Measurements from ENCODE around the gene NKX1-1.
"Not testable (repeated sequence)": the region's sequence is repeated elsewhere in the genome, so short reads cannot be mapped to it uniquely, and the experiment has no call there.

Gene NKX1-1

DNA sequence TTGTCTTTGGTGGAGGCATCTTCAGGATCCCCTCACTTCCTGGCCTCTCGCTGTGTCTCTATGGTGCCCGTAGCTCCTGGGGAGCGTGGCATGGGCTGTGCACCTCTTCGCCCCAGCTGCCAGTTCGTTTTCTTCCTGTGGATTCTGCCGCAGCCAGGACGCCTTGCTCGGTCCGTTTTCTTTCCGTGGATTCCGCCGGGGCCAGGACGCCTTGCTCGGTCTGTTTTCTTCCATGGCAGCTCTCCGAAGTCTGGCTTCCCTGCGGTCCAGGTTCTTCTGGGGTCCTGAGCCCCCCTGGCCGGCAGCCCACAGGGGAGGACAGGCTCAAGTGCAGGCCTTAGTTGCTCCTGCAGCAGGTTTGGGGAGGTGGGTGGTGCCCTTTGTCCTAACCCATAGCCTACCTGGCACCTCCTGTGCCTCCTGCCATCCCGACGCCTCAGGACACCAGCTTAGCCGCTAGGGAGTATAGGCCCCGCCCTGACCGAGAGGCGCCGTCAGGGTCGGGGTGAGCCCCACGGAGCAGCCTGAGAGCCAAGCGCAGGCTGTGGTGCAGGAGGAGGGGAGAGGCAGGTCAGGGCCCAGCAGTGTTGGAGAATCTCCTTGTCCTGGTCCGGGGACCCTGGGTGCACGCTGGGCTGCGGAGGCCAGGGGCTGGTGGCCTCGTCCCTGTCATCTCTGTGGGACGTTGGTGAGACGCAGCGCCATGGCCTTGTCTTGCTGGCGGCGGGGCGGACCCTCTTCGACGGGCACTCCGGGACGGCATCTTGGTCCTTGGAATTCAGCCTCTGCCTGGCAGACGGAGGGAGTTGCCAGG, 32.1 kb downstream of the NKX1-1 start:
- no peak for DNase-seq (ENCODE audit: low read depth, low spot score)

DNA sequence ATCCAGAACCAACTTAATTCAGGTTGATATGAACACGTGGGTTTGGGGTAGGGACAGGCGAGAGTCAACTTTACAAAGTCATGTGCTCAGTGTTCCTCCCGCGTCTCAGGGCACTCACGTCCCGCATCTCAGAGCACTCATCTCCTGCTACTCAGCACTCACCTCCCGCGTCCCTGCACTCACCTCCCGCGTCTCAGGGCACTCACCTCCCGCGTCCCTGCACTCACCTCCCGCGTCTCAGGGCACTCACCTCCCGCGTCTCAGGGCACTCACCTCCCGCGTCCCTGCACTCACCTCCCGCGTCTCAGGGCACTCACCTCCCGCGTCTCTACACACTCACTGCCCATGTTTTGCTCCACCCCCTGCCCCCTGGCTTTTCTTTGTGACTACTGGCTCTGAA, 33.7 kb downstream of the NKX1-1 start:
- not testable (repeated sequence) for DNase-seq (ENCODE audit: low read depth, low spot score)

DNA sequence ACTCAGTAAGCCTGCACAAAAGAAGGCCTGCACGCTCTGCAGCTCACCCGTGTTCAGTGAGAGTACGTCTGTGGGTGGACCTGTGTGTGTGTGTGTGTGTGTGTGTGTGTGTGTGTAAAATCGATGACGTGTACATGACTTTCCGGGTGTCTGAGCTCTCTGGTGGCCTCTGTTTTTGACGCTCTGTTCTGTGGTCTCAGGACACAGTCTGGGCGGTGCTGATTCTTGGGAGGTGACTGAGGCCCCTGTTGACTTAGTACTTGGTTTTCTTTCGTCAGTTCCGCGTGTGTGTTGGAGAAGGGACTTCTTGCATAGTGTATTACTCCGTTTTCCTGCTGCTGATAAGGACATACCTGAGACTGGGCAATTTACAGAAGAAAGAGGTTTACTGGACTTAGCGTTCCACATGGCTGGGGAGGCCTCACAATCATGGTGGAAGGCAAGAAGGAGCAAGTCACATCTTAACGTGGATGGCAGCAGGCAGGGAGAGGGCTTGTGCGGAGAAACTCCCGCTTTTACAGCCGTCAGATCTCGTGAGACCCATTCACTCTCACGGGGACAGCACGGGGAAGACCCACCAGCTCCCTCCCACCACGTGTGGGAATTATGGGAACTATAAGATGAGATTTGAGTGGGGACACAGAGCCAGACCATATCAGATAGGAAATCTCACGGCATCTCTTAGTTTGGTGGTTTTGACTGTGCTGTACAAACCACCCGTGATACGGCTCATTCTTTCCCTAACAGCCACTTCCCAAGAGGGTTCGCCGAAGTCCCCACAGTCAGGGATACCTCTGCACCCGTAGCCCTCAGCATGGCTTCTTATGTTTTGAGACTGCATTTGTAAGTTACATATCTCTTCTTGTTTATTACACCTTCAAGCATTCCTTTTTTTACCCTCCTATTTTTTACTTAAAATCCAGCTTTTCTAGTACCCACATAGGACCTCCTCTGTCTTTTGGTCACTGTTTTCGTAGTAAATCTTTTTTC, 34.8 kb downstream of the NKX1-1 start:
- no peak for DNase-seq (ENCODE audit: low read depth, low spot score)

DNA sequence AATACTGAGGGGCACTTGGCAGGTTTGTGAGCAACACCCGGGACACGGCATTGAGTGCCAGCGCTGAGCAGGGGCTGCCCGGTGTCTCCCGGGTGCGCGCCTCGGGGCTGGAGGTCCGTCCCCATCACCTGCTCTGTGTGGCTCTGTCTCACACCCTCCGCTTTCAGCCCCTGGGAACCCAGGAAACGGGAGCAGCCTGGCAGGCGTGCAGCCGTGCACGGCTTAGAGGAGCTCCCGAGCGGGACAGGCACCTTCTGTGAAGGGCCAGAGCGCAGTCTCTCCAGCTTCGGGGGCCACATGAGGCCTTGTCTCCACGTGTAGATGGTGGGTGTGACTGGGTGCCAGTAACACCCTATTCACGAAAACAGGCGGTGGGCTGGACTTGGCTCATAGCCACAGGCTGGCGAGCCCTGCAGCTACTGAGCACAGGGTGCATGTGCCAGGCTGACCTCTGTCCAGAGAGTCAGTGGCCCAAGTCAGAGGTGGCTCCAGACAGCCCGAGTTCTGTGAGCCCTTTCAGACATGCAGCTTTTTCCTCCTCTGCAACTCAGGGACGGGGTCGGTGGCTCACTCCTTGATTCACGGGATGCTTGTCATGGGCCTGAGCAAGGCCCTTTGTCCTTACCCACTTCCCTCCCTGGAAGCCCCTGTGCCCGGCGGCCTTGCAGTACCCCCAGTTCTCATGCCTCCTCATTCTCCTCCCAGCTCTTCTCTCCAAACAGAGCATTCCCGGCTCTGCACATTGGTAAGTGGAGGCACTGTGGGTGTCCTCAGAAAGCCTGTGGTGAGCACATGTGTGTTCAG, 35.7 kb downstream of the NKX1-1 start:
- no peak for DNase-seq (ENCODE audit: low read depth, low spot score)

DNA sequence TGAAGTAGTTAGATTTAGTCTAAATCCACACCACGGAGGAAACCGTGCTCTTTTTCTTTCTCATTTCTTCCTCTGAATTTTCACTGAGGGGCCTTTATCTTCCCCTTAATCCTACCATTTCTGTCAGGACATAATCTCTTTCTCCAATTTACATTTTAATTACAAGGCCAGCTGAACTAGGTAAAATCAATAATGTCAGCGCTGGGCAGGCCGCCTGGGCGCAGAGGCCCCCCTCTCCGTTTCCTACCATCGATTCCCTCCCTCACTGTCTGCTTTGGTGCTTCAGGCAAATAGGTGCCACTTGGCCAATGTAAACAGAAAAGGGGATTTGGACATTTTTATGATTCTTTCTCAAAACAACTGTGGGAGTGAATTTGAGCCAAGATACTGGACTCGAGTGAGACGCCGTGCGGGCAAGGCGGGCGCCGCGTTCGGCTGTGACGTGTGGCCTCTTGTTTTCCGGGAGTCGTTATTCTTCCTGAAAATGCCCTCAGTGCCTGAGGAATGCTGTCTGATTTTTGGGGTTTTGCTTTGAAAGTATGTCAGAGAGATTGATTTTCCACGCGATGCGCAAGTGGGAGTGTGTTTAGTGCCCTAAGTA, 36.7 kb downstream of the NKX1-1 start:
- DNase-seq (ENCODE audit: low read depth, low spot score), result no peak

DNA sequence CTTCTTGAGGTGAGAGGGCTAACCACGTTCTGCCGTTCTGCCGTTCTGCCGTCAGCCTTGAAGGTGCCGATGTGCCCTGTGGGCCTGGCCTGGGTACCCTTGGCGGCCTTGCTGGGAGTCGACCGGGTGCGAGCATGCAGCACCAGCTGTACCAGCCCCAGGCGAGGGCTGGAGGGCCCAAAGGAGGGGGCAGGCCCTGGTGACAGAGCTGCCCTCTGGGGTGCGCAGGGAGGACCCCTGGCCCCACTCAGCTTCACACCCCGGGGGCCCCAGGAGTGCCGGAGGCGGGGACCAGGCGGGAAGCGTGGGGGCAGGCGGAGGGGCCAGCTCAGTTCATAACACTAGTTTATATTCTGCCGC, 37.2 kb downstream of the NKX1-1 start:
- no peak for DNase-seq (ENCODE audit: low read depth, low spot score)

DNA sequence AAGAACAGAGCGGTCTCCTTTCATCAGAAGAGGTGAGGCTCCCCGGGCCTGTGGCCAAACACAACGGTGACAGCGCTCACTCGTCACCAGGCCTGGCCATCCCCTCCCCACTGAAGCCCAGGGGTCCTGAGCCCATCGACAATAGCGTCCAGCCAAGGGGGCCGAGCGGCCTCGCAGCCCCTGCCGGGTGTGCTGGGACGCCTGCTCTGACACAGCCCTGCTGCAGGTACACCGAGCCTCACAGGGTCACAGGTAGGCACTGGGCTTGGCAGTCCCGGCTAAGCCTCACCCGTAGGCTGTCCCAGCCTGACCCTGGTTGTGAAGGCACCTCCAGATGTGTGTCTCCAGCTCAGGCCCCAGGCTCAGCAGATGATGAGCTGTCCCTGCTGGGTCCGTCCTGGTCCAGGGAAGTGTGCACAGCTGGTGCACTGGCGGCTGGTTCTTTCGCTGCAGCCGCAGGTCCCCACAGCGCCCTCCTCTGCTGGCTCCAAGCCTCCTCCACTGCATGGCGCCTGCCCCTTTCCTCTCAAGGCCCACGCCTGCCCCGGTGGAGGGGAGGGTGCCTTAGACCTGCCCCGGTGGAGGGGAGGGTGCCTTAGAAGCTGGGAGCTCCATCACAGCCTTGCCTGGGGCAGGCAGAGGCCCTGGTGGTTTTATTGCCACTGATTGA, 37.7 kb downstream of the NKX1-1 start:
- DNase-seq (ENCODE audit: low read depth, low spot score), result no peak

DNA sequence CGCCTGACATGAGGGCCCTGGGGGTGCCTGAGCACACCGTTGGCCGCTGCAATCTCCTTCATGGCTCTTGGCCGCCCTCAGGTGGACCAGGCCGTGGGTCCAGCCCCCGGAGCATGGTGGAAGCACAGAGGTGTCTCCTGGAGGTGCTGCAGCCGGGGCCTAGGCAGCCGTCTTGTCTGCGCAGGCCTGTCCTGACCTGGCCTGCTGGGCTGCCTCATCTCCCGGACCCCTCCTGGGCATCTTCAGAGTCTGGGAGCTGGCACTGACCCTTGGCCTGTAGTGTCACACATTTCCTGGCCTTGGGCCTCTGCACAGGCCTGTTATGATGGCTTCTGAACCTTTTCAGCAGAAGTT, 38.3 kb downstream of the NKX1-1 start:
- no peak for DNase-seq (ENCODE audit: low read depth, low spot score)

DNA sequence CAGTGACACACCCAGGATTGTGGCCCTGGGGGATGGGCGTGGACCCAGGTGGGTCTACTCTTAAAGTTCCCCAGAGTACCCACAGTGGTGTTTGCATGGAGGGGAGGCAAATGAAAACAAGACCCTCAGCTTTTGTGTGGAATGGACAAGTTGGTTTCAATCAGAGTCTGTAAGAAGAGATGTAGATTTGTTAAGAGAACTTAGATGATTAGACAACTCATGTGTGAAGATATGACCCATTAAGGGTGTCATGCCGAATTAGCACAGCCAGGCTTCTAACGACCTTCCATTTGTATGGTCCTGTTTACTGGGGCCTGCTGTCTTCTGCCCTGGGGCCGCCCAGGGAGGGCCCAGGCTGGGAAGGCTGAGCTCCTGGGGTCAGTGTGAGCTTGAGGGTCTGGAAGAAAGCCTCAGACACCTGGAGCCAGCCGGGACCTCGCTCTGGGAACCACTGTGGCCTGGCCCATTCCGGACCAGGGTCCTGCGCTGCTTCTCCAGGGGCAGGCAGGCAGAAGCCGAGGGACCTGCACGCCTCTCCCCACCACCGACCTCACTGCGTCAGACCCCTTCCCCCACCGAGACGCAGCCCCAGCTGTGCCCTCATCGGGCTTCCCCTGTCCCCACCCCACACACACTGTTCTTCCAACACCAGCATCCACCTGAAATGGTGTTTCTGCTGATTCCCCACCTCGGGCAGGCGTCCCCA, 38.9 kb downstream of the NKX1-1 start:
- DNase-seq (ENCODE audit: low read depth, low spot score), result no peak

DNA sequence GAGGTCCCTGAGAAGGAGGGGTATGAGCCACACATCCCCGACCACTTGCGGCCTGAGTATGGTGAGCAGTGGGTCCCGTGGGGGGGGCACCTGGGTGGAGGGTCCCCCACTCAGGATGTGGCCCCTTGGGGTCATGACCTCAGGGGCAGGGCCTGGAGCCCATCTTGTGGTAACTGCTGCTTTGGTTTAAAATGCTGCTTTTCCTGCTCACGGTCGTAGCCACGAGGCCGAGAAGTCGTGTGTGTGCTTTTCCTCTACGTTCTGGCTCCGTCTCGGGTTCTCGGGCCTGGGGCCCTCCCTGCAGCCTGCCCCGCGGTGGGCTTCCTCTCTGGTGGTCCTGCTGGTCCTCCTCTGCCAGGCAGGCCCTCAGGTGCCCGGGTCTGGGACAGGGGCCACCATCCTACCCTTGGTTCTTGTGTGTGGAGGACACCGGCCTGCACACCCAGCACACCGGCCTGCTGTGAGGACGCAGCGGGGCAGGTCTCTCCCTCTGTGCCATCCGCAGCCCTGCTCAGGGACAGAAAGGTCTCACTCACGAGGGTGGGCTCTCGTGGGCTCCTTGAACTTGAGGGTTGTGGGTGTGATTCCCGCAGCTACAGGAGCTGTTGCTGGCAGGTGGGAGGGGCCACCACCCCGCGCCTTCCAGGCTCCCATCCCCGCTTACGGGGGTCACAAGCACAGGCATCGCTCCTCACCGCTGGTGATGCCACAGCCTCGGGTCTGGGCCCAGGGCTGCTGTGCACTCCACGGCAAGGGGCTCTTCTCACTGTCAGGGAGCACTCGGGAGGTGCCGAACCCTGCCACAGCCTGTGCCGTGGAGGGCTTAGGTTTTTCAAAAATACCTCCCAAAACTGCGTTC, 39.6 kb downstream of the NKX1-1 start:
- DNase-seq (ENCODE audit: low read depth, low spot score), result no peak

DNA sequence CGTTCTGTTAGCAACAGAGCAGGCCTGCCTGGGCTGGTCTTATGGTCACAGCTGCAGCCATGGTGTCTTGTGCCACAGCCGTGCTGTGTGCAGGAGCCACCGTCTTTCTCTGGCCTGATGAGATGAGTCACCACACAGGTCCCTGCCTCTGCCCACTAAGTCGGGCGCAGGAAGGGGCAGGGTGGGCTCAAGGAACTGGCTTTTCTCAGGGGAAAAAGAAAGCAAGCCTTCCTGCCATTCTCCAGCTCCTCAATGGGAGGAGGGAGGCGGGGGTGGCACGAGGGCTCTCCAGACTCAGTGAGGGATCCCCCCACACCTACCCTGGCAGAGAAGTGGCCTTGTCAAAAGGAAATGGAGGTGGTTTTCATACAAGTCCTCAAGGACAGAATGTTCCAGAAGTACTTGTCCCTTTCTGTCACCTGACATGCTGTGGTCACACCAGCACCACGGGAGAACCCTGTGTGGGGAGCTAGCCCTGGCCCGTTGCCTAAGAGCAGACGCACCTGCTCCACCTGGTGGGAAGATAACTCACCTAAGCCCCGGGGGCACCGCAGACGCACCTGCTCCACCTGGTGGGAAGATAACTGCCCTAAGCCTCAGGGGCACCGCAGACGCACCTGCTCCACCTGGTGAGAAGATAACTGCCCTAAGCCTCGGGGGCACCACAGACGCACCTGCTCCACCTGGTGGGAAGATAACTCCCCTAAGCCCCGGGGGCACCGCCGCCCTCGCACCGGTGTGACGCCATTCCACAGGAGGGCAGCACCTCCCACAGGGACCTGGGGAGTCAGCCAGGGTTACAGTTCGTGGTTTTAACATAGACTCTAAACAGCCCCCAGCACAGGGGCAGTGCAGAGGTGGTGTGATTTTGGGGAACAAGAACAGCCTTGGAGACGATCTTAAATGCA, 40.7 kb downstream of the NKX1-1 start:
- no peak for DNase-seq (ENCODE audit: low read depth, low spot score)

DNA sequence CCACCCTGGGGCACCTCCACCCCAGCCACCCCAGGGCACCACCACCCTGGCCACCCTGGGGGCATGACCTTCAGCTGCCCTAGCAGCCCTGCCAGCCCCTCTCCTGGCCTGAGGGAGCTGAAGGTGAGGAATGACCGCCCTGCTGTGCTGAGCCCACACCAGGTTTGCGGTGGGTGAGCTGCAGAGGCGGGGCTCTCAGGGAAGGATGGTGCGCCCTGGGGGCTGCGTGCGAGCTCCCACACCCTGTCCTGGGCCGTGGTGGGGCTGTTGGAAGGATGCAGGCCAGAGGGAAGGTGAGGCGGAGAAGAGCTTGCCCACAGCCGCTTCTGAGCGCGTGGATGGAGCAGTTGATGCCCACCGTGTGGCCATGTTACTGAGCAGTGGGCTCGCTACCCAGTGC, 41.5 kb downstream of the NKX1-1 start:
- DNase-seq (ENCODE audit: low read depth, low spot score), result no peak

DNA sequence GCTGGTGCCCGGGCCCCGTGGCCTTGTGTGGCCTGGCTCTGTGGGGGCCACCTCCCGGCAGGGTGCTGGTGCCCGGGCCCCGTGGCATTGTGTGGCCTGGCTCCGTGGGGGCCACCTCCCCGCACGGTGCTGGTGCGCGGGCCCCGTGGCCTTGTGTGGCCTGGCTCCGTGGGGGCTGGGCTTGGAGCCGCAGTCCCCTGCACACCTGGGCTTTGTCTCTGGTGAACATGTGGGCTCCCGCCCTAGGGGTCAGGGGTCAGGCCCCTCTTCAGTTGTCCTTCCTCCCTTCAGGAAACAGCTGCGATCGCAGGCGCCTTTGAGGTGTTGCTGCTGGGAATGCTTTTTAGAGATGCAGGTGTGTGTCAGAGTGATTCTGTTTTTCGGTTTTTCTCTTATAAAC, 42.0 kb downstream of the NKX1-1 start:
- DNase-seq (ENCODE audit: low read depth, low spot score), result no peak

DNA sequence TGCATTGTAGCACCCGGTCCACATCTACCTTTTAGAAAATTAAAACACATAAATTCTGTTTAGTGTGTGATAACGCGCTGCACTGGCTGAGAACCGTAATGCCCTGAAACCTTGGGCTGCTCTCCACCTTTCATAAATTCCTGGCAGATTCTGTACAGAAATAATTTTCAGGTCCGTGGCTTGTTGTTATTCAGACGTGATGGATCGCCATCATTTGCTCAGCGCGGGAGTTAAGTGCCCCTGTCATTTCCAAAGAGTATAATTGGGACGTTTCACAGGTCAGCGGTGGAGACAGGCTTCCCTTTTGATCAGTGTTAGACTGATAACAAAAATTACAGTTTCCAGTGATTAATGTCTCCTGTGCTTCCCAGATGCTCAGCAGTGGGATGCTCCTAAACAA, 42.7 kb downstream of the NKX1-1 start:
- DNase-seq (ENCODE audit: low read depth, low spot score), result no peak

DNA sequence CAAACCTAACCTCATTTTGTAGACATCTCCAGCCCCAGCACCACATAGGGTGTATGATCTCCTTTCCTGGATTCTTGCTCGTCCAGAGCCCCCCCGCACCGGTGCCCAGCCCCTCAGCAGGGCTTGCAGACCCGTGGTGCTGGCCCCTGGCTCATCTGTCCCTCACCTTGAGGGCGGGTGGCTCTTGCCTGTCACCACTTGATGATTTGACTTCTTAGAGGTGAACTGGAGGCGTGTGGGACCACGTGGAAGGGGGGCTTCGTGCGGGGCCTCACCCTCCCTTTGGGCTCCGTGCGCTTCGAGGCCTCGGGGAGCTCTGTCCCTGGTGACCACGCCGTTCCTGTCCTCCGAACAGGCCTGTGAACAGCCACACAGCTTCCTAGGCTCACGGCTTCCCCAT, 43.7 kb downstream of the NKX1-1 start:
- DNase-seq (ENCODE audit: low read depth, low spot score), result no peak

DNA sequence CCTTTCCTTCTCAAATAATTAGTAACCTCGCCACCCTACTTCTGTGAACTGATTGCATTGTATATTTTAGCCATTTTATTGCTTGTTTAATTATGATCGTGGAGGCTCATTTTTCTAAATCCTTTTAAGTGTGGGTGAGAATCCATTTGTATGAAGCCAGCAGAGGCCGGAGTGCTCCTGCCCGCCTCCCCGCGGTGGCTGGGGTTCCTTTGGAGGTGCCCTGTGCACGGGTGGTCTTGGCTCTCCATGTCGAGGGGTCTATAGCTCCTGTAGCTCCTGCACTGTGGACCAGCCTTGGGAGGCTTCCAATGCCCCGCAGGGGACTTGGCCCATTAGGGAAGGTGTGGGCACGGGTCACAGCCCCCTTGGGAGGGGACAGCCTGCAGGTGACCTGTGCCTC, 44.2 kb downstream of the NKX1-1 start:
- no peak for DNase-seq (ENCODE audit: low read depth, low spot score)

DNA sequence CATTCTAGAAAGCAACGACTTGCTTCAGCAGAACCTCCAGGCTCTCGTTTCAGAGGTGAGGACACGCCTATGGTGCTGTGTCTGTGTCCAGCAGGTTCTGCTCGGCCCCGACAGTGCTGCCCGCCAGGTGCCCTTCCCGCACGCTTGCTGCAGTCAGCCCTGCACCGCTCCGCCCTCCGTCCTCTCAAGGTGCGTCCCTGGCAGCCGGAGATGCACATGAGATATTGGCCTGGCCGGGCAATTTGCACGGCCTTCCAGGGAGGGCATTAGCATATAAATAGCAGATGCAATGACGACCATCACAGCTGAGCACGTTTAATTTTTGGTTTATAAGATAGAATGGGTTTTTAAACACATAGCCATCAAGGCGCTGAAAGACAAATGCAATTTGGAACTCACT, 44.8 kb downstream of the NKX1-1 start:
- no peak for DNase-seq (ENCODE audit: low read depth, low spot score)

Data from smooth muscle cell of the brain vasculature (primary cell).